Measurements from ENCODE around the gene NTSR1. TPM values are rescaled to one million over a fixed set of nuclear protein-coding genes. Genes with fewer than 3 reads are reported as not detected.

Gene NTSR1
- total and polyA plus RNA-seq, 2 of the 13 experiments (the other 11 are each of a cell fraction or from before 2014, with no cell fraction given), result 0.09 to 0.12 TPM

- no peak for FAIRE-seq
- WGBS (ENCODE audit: low lambda C conversion rate), result 11% methylated on average over 10 of the region's 10 CpGs
- BruUV-seq (replicated peaks), result no TSS peak
Observed at GRCh38 chr20:62715201-62715600, 6.6 kb downstream of the NTSR1 start.

More at GRCh38 chr20:62715201-62715600, 6.6 kb downstream of the NTSR1 start:
- in situ Hi-C loops (cut with HindIII; ENCODE audit: extremely low pct_ligation_motif_present, low pct_unique_long_range_greater_than_20kb) (no loop called here), intact Hi-C loops (cut with micrococcal nuclease; ENCODE audit: unreplicated experiment) (no loop called here)
- no peak overlapping the region for H2AFZ ChIP-seq (ENCODE audit: low read length)
- no peaks in the 10 kb centered on the region for H3K36me3 ChIP-seq (replicated peaks in 1 of 2; ENCODE audit: control insufficient read depth in 1 of 2, insufficient read depth in 2 of 2, low read length in 2 of 2)
- H3K27ac ChIP-seq (ENCODE audit: extremely low read length, insufficient read depth, low read length), result no peak overlapping the region
- ChIA-PET POLR2A (no interaction called here), CTCF (ENCODE audit: low intra/inter-chr PET ratio, low total read pairs) (no interaction called here)
- H3K79me2 ChIP-seq (ENCODE audit: insufficient read depth, low read length), result no peaks in the 10 kb centered on the region
- peaks cover 55 to 96% of the 10 kb centered on the region in 2 experiments for H3K27me3 ChIP-seq (ENCODE audit: control insufficient read depth in 1 of 2, insufficient read depth in 2 of 2, low read length in 2 of 2)
- H3K4me1 ChIP-seq (ENCODE audit: insufficient read depth, low read length), result no peaks in the 10 kb centered on the region
- peaks cover 3% of the 10 kb centered on the region; the same call in 1 of the 2 replicates for H3K9me3 ChIP-seq (ENCODE audit: low read length)
- DNase-seq (ENCODE audit: low spot score) (no peak), ATAC-seq (no peak)
- peaks cover 7% of the 10 kb centered on the region; the same call in 1 of the 2 replicates for H4K20me1 ChIP-seq (ENCODE audit: insufficient read depth, low read length)
- no peak overlapping the region for H3K9ac ChIP-seq (ENCODE audit: insufficient read depth, low read depth, low read length)
- no peak overlapping the region for H3K4me3 ChIP-seq (replicated peaks in 1 of 3; ENCODE audit: insufficient read depth in 1 of 3, low read depth in 2 of 3, low read length in 3 of 3)
- no peak overlapping the region for H3K4me2 ChIP-seq (ENCODE audit: low read depth, low read length)
- no peak for TF ChIP-seq ZNF496 (CRISPR knock-in tag; IDR thresholded peaks at IDR 0.05; ENCODE audit: insufficient replicate concordance)
- peak; percentile 42; the same call in 1 of the 2 replicates for TF ChIP-seq ZNF687 (CRISPR knock-in tag; IDR thresholded peaks at IDR 0.05)
